ENCODE results near the gene UGGT2.

UGGT2 gene

DNA sequence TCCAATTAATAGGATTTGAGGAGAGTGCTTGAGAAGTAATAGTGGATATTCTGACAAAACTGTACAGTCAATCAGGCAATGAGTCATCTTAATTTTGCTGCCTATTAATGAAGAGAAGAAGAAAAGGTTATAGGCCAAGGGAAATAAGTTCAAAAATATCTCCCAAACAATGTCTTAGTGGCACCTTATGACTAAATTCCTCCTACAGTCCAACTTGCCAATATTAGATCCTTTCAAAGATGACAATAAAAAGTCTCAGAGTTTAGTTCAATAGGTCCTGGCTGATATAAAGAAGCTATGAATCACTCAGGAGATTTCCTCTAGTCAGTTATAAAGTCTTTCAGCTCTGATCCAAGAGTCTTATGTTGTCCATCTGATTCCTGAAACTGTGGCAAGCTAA lies 27.9 kb downstream of the UGGT2 start:
- TF ChIP-seq, protein P1, sequence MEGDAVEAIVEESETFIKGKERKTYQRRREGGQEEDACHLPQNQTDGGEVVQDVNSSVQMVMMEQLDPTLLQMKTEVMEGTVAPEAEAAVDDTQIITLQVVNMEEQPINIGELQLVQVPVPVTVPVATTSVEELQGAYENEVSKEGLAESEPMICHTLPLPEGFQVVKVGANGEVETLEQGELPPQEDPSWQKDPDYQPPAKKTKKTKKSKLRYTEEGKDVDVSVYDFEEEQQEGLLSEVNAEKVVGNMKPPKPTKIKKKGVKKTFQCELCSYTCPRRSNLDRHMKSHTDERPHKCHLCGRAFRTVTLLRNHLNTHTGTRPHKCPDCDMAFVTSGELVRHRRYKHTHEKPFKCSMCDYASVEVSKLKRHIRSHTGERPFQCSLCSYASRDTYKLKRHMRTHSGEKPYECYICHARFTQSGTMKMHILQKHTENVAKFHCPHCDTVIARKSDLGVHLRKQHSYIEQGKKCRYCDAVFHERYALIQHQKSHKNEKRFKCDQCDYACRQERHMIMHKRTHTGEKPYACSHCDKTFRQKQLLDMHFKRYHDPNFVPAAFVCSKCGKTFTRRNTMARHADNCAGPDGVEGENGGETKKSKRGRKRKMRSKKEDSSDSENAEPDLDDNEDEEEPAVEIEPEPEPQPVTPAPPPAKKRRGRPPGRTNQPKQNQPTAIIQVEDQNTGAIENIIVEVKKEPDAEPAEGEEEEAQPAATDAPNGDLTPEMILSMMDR (IDR thresholded peaks at IDR 0.05; ENCODE audit: low read depth, low read length) = no peak
- no peak overlapping the region for H3K4me3 ChIP-seq (ENCODE audit: low read depth, low read length)

DNA sequence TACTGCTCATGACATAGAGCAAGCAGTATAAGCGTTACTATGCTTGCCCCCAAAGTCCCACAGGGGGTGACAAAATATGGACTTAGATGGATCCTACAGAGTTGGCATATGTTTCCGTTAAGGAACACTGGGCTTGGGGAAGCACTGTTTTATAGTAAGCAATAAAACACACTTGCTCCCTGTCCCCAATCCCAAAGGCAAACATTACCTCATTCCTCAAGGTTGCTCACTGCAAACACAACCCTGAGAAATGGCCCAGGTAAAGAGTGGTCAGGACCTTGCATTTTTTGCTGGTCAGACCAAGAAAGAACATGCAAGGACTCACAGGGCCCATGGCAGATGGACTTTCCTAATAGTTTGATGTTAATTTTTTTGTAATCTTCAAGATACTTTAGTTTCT lies 32.3 kb downstream of the UGGT2 start:
- TF ChIP-seq, protein P1 (IDR thresholded peaks at IDR 0.05; ENCODE audit: low read depth, low read length) = no peak
- no peak overlapping the region for H3K4me3 ChIP-seq (ENCODE audit: low read depth, low read length)

DNA sequence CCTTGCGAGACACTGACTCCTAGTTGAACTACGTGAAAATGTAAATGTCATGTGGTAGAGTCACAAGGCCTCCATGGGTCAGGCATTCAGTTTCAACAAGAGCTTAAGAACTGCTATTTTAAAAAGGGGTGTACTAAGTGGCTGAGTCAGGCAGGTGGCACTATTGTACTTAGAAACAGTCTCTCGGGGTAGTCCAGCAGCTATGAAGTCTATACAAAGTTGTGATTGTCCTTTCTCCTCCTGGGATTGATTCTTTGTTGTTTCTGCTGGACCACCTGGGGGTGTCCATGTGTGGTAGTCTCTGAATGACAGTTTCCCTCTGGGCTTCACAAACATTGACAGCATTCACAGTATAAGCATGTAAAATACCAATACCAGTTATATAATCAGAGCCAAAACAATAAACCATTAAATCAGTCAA lies 33.0 kb downstream of the UGGT2 start:
- H3K4me3 ChIP-seq (ENCODE audit: low read depth, low read length) = no peak overlapping the region
- TF ChIP-seq, protein P1 (IDR thresholded peaks at IDR 0.05; ENCODE audit: low read depth, low read length) = peak; percentile 45

DNA sequence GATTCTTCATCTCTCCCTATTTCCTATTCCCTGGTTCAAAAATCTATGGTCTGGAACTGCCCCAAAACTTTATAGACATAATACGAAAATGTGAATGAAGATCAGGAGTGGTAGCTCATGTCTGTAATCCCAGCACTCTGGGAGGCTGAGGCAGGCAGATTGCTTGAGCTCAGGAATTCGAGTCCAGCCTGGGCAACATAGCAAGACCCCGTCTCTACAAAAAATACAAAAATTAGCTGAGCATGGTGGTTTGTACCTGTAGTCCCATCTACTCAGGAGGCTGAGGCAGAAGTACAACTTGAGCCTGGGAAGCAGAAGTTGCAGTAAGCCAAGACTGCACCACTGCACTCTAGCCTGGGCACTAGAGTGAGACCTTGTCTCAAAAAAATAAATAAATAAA lies 35.1 kb downstream of the UGGT2 start:
- no peak overlapping the region for H3K4me3 ChIP-seq (ENCODE audit: low read depth, low read length)
- TF ChIP-seq, protein P1 (IDR thresholded peaks at IDR 0.05; ENCODE audit: low read depth, low read length) = no peak

DNA sequence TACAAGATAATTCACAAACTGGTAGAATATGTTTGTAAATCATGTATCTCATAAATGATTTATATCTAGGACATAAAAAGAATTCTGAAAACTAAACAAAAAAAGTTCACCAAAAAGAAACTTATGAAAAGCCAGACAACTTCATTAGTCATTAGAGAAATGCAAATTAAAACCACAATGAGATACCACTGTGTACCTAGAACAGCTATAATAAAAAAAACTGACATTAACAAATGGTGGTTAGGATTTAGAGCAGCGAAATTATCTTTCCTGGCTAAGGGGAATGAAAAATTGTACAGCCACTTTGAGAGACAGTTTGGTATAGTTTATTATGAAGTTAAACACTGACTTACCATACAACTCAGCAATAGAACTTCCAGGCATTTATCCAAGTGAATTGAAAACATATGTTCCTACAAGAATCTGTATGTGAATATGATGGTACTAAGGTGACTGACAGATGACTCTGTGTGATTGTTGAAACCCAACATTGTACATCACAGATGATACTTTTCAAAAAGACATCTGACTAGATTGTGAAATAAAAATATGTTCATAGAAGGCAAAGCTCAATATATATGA lies 41.8 kb downstream of the UGGT2 start:
- TF ChIP-seq, protein P1 (IDR thresholded peaks at IDR 0.05; ENCODE audit: low read depth, low read length) = no peak
- H3K4me3 ChIP-seq (ENCODE audit: low read depth, low read length) = no peak overlapping the region

DNA sequence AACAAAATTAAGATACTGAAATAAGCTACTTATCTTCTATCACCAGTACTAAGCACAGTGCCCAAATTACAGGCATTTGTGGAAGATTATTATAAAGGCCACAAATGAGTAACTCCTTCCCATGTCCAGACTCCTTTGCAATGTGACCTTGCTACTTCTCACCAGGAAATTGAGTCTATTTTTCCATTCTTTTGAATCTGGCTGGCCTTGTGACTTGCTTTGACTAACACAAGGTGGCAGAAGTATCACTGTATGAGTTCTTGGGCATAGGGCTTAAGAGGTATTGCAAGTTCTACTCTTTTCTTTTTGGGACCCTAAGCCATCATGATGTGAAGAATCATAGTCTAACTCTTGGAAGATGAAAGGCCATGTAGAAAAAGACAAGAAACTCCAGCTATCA lies 49.9 kb downstream of the UGGT2 start:
- no peak overlapping the region for H3K4me3 ChIP-seq (ENCODE audit: low read depth, low read length)
- TF ChIP-seq, protein P1 (IDR thresholded peaks at IDR 0.05; ENCODE audit: low read depth, low read length) = no peak

DNA sequence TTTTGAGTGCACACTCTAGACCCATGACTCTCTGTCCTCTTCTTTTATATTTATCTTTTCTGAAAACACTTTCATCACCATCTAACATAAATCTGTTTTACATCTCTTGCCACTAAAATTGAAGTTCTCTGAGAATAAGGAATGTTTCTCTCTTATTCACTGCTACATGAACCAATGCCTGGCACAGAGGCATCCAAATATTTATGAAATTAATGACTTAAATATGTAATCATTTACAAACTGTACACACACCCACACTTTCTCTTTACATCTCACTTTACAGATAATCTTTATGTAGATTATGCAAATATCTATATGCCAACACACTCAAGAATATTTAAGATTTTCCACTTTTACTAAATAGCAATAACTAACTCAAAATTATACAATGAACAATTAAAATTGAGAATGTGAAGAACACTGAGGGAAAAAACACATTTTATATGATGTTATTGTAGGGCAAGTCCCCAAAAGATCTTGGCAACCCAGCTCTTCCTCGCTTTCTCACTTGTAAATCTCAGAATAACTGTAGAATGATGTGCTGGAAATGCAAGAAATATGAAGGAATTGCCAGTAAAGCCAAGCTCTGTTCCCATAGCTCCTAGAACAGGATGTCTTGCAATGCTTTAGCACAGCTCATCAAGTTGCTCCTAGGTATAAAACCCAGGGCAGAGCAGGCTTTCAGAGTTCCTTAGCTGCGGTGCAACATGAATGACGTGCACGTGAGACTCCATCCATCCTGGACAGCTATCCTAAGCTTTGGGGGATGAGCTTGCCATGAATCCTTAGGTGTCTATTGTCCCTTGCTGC lies 50.7 kb downstream of the UGGT2 start:
- no peak overlapping the region for H3K4me3 ChIP-seq (ENCODE audit: low read depth, low read length)
- TF ChIP-seq, protein P1 (IDR thresholded peaks at IDR 0.05; ENCODE audit: low read depth, low read length) = no peak

All from WI38 (cell line).